ENCODE measurements around the gene CMTM4. TPM values are rescaled to one million over a fixed set of nuclear protein-coding genes. Genes with fewer than 3 reads are reported as not detected.

The CMTM4 gene
- total and polyA plus RNA-seq, 2 of the 8 experiments (the other 6 are each of a cell fraction or from before 2014, with no cell fraction given) = 35.3 to 51.7 TPM

DNA sequence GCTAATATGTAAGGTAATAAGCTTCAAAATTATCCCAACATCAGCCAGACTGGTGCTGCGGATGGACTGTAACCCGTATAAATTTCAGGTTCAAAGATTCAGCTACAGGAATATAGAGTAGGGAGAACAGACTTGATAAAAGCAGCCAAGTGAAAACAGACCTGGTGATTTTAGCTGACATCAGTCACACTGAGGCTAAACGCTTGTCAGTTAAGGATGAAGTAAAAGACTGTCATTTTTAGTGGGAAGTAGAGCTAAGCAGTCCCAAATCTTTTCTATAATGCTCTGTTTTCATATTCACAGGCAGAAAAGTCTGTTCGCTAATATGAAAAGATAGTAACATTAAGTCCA is 35.4 kb downstream of the CMTM4 start:
- Histone ChIP-seq H2BK20ac (ENCODE audit: low read length) (no peak overlapping the region), H3K4me1 (replicated peaks in 1 of 4; ENCODE audit: control insufficient read depth in 3 of 4, insufficient read depth in 4 of 4, low read length in 3 of 4) (no peaks in the 10 kb centered on the region), H3K79me2 (ENCODE audit: control insufficient read depth in 1 of 2, insufficient read depth in 2 of 2, low read length in 2 of 2) (peaks cover 0 to 25% of the 10 kb centered on the region in 2 experiments; a peak in 2 of 4 replicates), H3K36me3 (ENCODE audit: control insufficient read depth in 2 of 4, insufficient read depth in 4 of 4, low read length in 3 of 4) (no peaks in the 10 kb centered on the region), H2AFZ (ENCODE audit: low read length) (no peak overlapping the region), H3K18ac (ENCODE audit: extremely low read depth, low read length) (no peak overlapping the region), H3K79me1 (ENCODE audit: low read depth, low read length) (no peaks in the 10 kb centered on the region; the same call in 1 of the 2 replicates), H3K23me2 (ENCODE audit: low read depth, low read length) (no peaks in the 10 kb centered on the region; the same call in 1 of the 2 replicates), H3K27ac (ENCODE audit: low read depth, low read length) (no peak overlapping the region), H3K4me2 (ENCODE audit: insufficient read depth in 1 of 2, low read depth in 2 of 2, low read length in 2 of 2) (no peak overlapping the region), H4K5ac (ENCODE audit: insufficient read length, low read depth, low read length) (no peak overlapping the region), H4K20me1 (replicated peaks in 1 of 2; ENCODE audit: control insufficient read depth in 1 of 2, insufficient read depth in 2 of 2, low read length in 2 of 2) (peaks cover 2 to 5% of the 10 kb centered on the region in 2 experiments), H3K4me3 (ENCODE audit: extremely low read depth in 1 of 4, insufficient read depth in 2 of 4, low read depth in 3 of 4, low read length in 4 of 4) (no peak overlapping the region), H3K9ac (replicated peaks in 1 of 4; ENCODE audit: extremely low read depth in 1 of 4, low read depth in 3 of 4, low read length in 3 of 4) (no peak overlapping the region), H3K4ac (replicated peaks; ENCODE audit: insufficient read length, low read depth, low read length) (no peak overlapping the region), H2BK5ac (ENCODE audit: low read depth, low read length) (no peak overlapping the region), H4K8ac (ENCODE audit: extremely low read depth, insufficient read depth, low read length) (no peak overlapping the region), H2AK5ac (ENCODE audit: low read depth, low read length) (no peak overlapping the region), H3K9me3 (ENCODE audit: insufficient read depth in 2 of 2, low read depth in 1 of 2, low read length in 1 of 2) (no peaks in the 10 kb centered on the region), H3K23ac (ENCODE audit: insufficient read length) (no peak overlapping the region), H3K14ac (ENCODE audit: insufficient read length) (no peak overlapping the region), H2BK120ac (replicated peaks; ENCODE audit: low read depth, low read length) (no peak overlapping the region), H3K56ac (replicated peaks; ENCODE audit: insufficient read length, low read depth, low read length) (no peak overlapping the region), H2BK15ac (ENCODE audit: low read length) (no peak overlapping the region), H3K27me3 (replicated peaks in 1 of 4; ENCODE audit: control insufficient read depth in 3 of 4, extremely low read depth in 1 of 4, insufficient read depth in 3 of 4, low read length in 3 of 4) (no peaks in the 10 kb centered on the region), H4K91ac (replicated peaks; ENCODE audit: insufficient read length, low read length) (no peak overlapping the region), H2BK12ac (ENCODE audit: low read depth, low read length) (no peak overlapping the region)
- no peak for DNase-seq (ENCODE audit: low read depth in 1 of 2, low spot score in 2 of 2)
- POLR2A ChIA-PET (ENCODE audit: partially characterized antibody) = interaction anchor here (1.2 to 2.1 kb wide), 2 partner anchors 10 to 18 kb away, joined by 3 to 8 read pairs; no protein-coding TSS in a partner anchor
- FAIRE-seq = no peak
- 87% methylated on average over 4 of the region's 4 CpGs; no CpG with 5 or more reads in 1 of the 2 experiments for WGBS, 2 experiments (ENCODE audit: extremely low coverage in 1 of 2, insufficient coverage in 1 of 2, insufficient read length in 1 of 2, insufficient replicate concordance in 2 of 2, low coverage in 1 of 2, low lambda C conversion rate in 2 of 2, missing lambda C conversion rate in 1 of 2)
- CTCF ChIA-PET (ENCODE audit: partially characterized antibody) = interaction anchor here (1.0 to 4.1 kb wide), 12 partner anchors 8 to 207 kb away, joined by 3 to 58 read pairs (median 5); no protein-coding TSS in a partner anchor
- TF ChIP-seq JUND (IDR thresholded peaks at IDR 0.05; ENCODE audit: low read length) = no peak
- no peak for TF ChIP-seq YY1 (IDR thresholded peaks at IDR 0.05; ENCODE audit: low read depth, low read length)

Data from H1 (cell line).